COLO668 (cell line): ENCODE results near the gene MTUS2.
A peak's percentile ranks its signal among the peaks of the same experiment; 100 is the strongest.
"Not testable (repeated sequence)": the region's sequence is repeated elsewhere in the genome, so short reads cannot be mapped to it uniquely, and the experiment has no call there.

Experiments
- DNase-seq: peaks from one replicate; lab custom pipeline; 2025; ENCODE audit not compliant: unreplicated experiment; lab: John Stamatoyannopoulos, UW

The MTUS2 gene

GRCh38 chr13:29294821-29295220 is 474.7 kb downstream of the MTUS2 start:
- no peak for DNase-seq

- DNase-seq, result no peak
Observed at GRCh38 chr13:29301027-29301426, 480.9 kb downstream of the MTUS2 start.

- no peak for DNase-seq
Observed at GRCh38 chr13:29304148-29304547, 484.0 kb downstream of the MTUS2 start.

- DNase-seq, result no peak
Observed at GRCh38 chr13:29310806-29311205, 490.7 kb downstream of the MTUS2 start.

- DNase-seq, result no peak
Observed at GRCh38 chr13:29315847-29316246, 495.7 kb downstream of the MTUS2 start.

DNA sequence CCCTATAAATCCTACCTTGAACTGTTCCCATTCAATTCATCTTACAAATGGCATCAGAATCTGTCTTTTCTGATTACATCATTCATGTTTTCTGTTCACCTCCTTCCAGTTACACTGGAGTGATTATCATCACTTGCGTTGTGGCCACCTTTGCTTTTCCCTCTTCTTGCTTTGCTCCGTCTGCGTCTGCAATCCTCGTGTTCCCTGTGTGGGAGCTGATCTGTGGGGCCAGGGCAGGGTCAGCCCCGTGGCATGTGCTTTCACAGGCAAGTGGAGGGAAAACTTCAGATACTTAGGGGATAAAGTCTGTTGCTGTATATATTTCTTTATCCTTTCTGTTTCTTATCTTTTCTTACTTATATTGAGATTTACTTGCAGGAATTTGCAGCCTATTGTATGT is 497.7 kb downstream of the MTUS2 start:
- no peak for DNase-seq

GRCh38 chr13:29318741-29319140 is 498.6 kb downstream of the MTUS2 start:
- no peak for DNase-seq

DNA sequence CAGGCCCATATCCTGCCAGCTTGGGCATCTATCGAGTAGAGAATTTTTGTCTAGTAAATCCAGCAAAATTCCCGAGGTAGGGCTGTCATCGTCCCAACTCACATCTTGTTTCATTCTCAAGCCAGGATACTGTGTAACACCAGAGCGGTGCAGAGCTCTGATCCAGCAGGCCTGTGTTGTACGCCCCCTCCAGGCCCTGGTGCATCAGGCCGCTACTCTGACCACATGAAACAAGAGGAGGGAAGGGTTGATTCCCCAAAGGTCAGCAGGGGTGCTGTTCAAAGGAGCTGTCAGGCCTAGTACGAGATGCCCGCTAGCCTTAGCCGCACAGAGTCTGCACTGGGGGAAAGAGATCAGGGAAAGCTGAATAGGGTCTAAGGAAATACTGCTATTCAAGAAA is 499.3 kb downstream of the MTUS2 start:
- DNase-seq, result no peak

DNA sequence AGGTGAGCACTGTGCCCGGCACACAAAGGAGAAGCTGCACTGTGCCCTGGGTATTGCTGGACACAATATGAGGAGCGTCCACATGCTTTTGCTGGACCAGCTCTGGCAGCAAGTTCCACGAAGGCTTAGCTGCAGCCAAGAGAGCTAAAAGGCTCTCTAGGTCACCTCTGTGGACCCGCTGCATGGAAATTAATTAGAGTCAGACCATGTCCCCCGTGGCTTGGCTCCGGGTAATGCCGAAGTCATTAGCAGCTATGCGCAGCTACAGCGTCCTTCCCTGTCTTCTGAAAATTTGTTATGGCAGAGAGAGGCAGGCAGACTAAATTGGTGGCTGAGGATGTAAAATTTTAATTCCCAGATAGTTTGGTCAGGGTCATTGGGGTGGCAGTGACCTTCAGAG is 503.8 kb downstream of the MTUS2 start:
- DNase-seq, result no peak

DNA sequence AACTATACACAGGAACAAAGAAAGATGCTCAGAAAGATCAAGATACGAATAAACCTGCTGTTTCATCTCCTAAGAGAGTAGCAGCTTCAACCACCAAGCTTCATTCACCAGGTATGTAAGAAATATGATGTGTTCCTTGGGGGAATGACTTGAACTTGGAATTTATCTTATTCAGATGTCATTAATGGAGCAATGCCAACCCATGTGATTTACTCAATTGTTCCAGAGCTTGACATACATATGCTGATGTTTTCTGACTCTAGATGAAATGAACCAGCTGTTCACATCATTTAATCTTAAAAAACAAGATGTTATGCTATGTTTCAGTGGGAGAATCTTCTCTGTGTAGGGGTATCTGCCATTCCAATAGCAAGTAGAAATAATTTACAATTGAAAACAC is 504.5 kb downstream of the MTUS2 start:
- DNase-seq, result no peak

DNA sequence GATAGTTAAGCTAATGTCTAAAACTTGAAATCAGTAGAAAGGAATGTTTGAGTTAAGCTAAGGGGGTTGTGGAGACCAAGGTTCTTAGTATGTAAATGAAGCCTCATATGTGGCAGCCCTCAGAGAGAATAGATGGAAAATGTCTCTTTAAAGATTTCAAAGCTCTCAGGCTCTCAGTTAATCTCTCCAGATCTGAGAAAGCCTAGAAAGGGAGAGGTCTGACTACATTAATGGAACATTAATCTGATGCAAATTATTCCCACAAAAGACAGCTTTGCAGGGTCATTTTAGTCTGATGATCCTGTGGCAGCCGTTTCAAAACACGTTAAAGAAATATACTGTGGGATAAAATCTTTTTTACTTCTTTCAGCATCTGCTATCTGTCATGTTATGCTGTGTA is 508.4 kb downstream of the MTUS2 start:
- no peak for DNase-seq

- DNase-seq, result no peak
Observed at GRCh38 chr13:29336356-29336755, 516.2 kb downstream of the MTUS2 start.

DNA sequence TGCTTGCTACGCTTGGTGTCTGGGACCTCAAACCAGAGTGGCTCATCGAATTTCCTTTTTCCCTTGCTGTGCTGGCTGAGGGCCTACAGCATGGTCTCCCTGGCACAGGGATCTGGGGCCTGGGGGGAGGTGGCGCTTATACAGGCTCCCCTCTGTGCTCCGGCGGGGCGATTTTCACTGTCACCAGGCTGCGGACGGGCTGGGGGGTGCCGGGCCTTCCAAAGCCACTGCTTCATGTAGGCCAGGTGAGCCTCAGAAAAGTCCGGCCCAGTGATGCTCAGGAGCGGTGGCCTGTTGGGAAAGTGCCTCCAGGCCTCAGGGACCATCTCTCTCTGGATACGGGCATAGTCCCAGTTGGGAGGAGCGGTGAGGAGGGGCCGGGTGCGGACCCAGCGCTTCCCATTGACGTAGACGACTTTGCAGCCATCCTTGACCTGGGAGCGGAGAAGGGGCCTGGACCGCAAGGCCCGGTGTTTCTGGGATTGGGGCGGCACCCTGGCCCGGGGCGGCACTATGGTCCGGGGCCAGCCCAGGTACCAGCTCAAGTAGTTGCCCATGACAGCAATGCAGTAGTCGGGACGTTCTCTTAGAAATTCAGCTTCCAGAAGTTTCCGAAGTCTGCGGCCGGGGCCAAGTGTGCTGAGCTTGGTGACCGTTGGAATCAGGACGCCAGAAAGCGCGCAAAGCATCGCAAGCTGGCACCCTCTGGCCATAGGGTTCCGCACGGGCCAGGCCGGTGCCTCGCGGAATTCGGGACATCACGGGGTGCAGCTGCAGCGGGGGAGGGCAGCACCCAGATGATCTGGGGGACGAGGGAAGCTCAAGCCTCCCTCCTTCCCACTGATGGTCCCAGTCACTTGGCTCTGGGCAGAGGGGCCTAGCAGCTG is 519.5 kb downstream of the MTUS2 start:
- DNase-seq, result no peak

GRCh38 chr13:29345860-29346582 is 525.9 kb downstream of the MTUS2 start:
- DNase-seq, result not testable (repeated sequence)

- DNase-seq, result no peak
Observed at GRCh38 chr13:29355029-29355428, 534.9 kb downstream of the MTUS2 start.

DNA sequence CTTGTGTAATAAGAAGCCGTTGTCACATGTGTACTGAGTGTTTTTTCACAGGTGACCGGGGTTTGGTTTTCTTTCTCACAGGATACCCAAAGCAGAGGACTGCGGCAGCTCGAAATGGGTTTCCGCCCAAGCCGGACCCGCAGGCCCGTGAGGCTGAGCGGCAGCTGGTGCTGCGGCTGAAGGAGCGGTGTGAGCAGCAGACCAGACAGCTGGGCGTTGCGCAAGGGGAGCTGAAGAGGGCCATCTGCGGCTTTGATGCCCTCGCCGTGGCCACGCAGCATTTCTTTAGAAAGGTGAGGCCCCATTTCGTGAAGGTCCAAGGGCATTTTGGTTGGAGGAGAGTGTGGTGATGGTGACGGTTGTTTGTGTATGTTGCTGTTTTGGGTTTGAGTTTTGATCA is 539.0 kb downstream of the MTUS2 start:
- no peak for DNase-seq

GRCh38 chr13:29361716-29362115 is 541.6 kb downstream of the MTUS2 start:
- no peak for DNase-seq

- DNase-seq, result peak; percentile 42
Observed at GRCh38 chr13:29362849-29363604, 542.9 kb downstream of the MTUS2 start.

DNA sequence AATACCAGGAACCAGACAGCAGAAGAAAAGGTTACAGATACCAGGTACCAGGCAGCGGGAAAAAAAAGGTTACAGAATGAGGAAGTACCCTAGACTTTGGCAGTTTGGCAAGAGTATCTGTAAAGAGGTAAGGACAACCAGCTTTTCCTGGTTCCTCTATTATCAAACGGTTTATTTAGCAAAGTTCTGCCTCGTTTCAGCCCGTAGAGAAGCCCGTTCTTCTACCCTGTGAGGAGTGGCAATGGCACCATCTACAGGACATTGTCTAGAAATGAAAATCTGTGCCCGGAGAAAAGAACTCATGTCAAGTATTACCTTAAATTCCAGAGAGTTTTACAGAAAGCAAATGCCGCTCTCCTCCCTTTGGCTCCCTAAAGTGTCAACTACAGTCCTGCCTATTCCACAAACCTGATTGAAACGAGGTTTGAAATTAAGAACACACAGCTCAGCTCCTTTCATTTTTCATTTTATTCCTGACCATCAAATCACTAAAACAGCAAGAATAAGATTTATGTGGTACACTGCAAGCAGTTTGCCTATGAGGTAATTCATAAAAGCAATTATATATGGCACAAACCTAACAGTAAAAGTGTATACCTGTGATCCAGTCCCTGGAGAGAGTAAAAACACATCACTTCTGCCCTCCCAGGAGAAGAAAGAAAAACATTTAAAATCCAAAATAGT is 549.1 kb downstream of the MTUS2 start:
- DNase-seq, result no peak

GRCh38 chr13:29379281-29379680 is 559.1 kb downstream of the MTUS2 start:
- DNase-seq, result no peak

- no peak for DNase-seq
Observed at GRCh38 chr13:29379865-29380264, 559.7 kb downstream of the MTUS2 start.
